Measurements from ENCODE around the gene PCP2. TPM values are rescaled to one million over a fixed set of nuclear protein-coding genes. Genes with fewer than 3 reads are reported as not detected.

Gene PCP2
- total and polyA plus RNA-seq, 2 donors (not counting 1 experiment from before 2014, with no cell fraction given) = 6.5 to 9.3 TPM

DNA sequence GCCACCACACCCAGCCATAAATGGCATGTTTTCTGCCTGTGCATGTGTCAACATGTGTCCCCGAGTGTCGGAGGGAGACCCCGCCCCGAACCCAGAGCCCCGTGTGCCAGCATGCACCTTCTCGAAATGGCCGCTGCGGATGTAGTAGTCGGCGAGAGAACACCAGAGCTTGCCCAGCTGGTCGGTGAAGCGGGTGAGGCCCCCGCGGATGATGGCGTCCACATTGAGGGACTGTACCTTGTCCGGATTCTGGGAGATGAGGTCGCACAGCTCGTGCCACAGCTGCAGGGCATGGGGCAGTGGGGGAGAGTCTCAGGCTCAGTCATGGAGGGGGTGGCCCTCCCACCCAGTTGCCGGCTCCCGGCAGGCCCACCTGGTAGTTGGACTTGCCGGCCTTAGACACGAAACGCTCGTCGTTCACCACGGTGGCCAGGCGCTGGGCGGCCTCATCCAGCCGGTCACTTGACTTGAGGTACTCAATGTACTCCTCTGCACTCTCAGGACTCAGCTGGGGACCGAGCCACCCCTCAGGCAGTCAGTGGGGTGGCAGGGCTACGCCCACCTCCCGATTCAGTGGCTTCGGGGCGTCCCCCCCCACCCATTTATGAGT, 7.7 kb downstream of the PCP2 start:
- ChIA-PET CTCF (interaction anchor here (1.0 kb wide), 1 partner anchor 58 kb away, joined by 3 read pairs; no protein-coding TSS in a partner anchor), POLR2A (interaction anchor here (0.7 to 1.5 kb wide), 2 partner anchors 10 to 30 kb away, joined by 3 to 4 read pairs; partner anchors contain the start of gene CAMSAP3)
- ATAC-seq (ENCODE audit: low read depth) = no peak
- Mint-ChIP-seq H3K27me3 (no peaks in the 10 kb centered on the region), H3K4me1 (peaks cover 34% of the 10 kb centered on the region), H3K27ac (no peak overlapping the region), H3K9me3 (ENCODE audit: insufficient read depth) (no peaks in the 10 kb centered on the region), H3K4me3 (no peak overlapping the region)
- Histone ChIP-seq H3K79me2 (ENCODE audit: control insufficient read depth, insufficient read depth, low read length) (peaks cover 49% of the 10 kb centered on the region), H3K4me1 (ENCODE audit: control insufficient read depth in 2 of 2, insufficient read depth in 2 of 2, low read length in 2 of 2) (peaks cover 18 to 31% of the 10 kb centered on the region in 2 donors), H3K27ac (ENCODE audit: low read length in 2 of 2) (no peak overlapping the region), H3K4me2 (replicated peaks; ENCODE audit: low read depth, low read length, poor library complexity, severe bottlenecking) (no peak overlapping the region), H3K4me3 (ENCODE audit: control extremely low read depth in 1 of 5, extremely low read depth in 1 of 5, insufficient read depth in 1 of 5, low read depth in 2 of 5, low read length in 4 of 5) (no peak overlapping the region), H3K9me3 (ENCODE audit: control extremely low read depth in 1 of 3, control insufficient read depth in 2 of 3, insufficient read depth in 1 of 3, low read length in 2 of 3) (peaks cover 0 to 3% (median 0%) of the 10 kb centered on the region in 3 donors), H2AFZ (ENCODE audit: insufficient read depth, low read depth, low read length, poor library complexity, severe bottlenecking) (no peak overlapping the region), H3K27me3 (replicated peaks in 1 of 4; ENCODE audit: control extremely low read depth in 1 of 4, control insufficient read depth in 3 of 4, insufficient read depth in 4 of 4, low read length in 3 of 4) (no peaks in the 10 kb centered on the region), H3K36me3 (replicated peaks in 1 of 2; ENCODE audit: control extremely low read depth in 1 of 2, control insufficient read depth in 1 of 2, extremely low read depth in 1 of 2, insufficient read depth in 2 of 2, low read length in 1 of 2) (peaks cover 5 to 68% of the 10 kb centered on the region in 2 experiments), H4K20me1 (ENCODE audit: control insufficient read depth, insufficient read depth, low read length, poor library complexity, severe bottlenecking) (peaks cover 41% of the 10 kb centered on the region), H3K9ac (ENCODE audit: low read length) (no peak overlapping the region)
- DNase-seq = no peak
- intact Hi-C loops (cut with micrococcal nuclease) = no loop called here
- TF ChIP-seq, protein P1, sequence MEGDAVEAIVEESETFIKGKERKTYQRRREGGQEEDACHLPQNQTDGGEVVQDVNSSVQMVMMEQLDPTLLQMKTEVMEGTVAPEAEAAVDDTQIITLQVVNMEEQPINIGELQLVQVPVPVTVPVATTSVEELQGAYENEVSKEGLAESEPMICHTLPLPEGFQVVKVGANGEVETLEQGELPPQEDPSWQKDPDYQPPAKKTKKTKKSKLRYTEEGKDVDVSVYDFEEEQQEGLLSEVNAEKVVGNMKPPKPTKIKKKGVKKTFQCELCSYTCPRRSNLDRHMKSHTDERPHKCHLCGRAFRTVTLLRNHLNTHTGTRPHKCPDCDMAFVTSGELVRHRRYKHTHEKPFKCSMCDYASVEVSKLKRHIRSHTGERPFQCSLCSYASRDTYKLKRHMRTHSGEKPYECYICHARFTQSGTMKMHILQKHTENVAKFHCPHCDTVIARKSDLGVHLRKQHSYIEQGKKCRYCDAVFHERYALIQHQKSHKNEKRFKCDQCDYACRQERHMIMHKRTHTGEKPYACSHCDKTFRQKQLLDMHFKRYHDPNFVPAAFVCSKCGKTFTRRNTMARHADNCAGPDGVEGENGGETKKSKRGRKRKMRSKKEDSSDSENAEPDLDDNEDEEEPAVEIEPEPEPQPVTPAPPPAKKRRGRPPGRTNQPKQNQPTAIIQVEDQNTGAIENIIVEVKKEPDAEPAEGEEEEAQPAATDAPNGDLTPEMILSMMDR (IDR thresholded peaks at IDR 0.05) = no peak
- TF ChIP-seq EZH2 (IDR thresholded peaks at IDR 0.05; ENCODE audit: borderline replicate concordance, insufficient read depth, low read depth, low read length, poor library complexity, severe bottlenecking) = no peak
- 96% methylated on average over 34 of the region's 34 CpGs for whole genome bisulfite sequencing (ENCODE audit: insufficient coverage)

DNA sequence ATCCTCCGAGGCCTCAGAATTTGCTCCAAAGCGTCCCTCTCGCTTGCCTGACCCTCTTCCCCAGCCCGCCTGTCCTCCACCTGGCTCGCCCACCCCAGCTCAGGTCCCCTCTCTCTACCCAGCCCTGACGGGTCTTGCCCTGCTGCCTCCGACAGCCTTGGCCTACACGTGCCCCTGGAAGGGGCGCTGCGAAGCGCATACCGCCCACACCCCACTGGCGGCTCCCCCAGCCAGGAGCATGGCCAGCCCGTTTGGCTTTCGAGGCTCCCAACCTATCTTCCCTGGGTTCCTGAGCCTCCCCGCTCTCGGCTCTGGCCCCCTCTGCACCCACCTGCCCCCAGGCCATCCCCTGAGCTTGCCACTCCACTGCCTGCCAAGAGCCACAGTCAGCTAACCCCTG, 8.7 kb downstream of the PCP2 start:
- H3K27ac Mint-ChIP-seq = no peak overlapping the region
- DNase-seq = no peak
- 97% methylated on average over 17 of the region's 17 CpGs for WGBS (ENCODE audit: insufficient coverage)

More for the DNA sequence above, 8.7 kb downstream of the PCP2 start:
- TF ChIP-seq, protein P1 (IDR thresholded peaks at IDR 0.05) = no peak
- no peak for TF ChIP-seq EZH2 (IDR thresholded peaks at IDR 0.05; ENCODE audit: borderline replicate concordance, insufficient read depth, low read depth, low read length, poor library complexity, severe bottlenecking)
- H3K9me3 Mint-ChIP-seq (ENCODE audit: insufficient read depth) = no peaks in the 10 kb centered on the region
- ChIA-PET CTCF (interaction anchor here (1.0 kb wide), 1 partner anchor 57 kb away, joined by 3 read pairs; no protein-coding TSS in a partner anchor), POLR2A (no interaction called here)
- H3K27ac ChIP-seq (ENCODE audit: low read length in 2 of 2) = no peak overlapping the region
- H3K27me3 Mint-ChIP-seq = no peaks in the 10 kb centered on the region
- H3K27me3 ChIP-seq (replicated peaks in 1 of 4; ENCODE audit: control extremely low read depth in 1 of 4, control insufficient read depth in 3 of 4, insufficient read depth in 4 of 4, low read length in 3 of 4) = no peaks in the 10 kb centered on the region
- H3K4me3 ChIP-seq (ENCODE audit: control extremely low read depth in 1 of 5, extremely low read depth in 1 of 5, insufficient read depth in 1 of 5, low read depth in 2 of 5, low read length in 4 of 5) = no peak overlapping the region
- no peak overlapping the region for H2AFZ ChIP-seq (ENCODE audit: insufficient read depth, low read depth, low read length, poor library complexity, severe bottlenecking)
- H3K9ac ChIP-seq (ENCODE audit: low read length) = no peak overlapping the region
- peaks cover 41% of the 10 kb centered on the region for H4K20me1 ChIP-seq (ENCODE audit: control insufficient read depth, insufficient read depth, low read length, poor library complexity, severe bottlenecking)
- H3K4me2 ChIP-seq (replicated peaks; ENCODE audit: low read depth, low read length, poor library complexity, severe bottlenecking) = no peak overlapping the region
- H3K4me1 Mint-ChIP-seq = peaks cover 26% of the 10 kb centered on the region
- peaks cover 0 to 3% (median 0%) of the 10 kb centered on the region in 3 donors for H3K9me3 ChIP-seq (ENCODE audit: control extremely low read depth in 1 of 3, control insufficient read depth in 2 of 3, insufficient read depth in 1 of 3, low read length in 2 of 3)
- peaks cover 38% of the 10 kb centered on the region for H3K79me2 ChIP-seq (ENCODE audit: control insufficient read depth, insufficient read depth, low read length)
- no peak overlapping the region for H3K4me3 Mint-ChIP-seq
- H3K4me1 ChIP-seq (ENCODE audit: control insufficient read depth in 2 of 2, insufficient read depth in 2 of 2, low read length in 2 of 2) = peaks cover 9 to 21% of the 10 kb centered on the region in 2 donors
- ATAC-seq (ENCODE audit: low read depth) = no peak
- intact Hi-C loops (cut with micrococcal nuclease) = no loop called here
- H3K36me3 ChIP-seq (replicated peaks in 1 of 2; ENCODE audit: control extremely low read depth in 1 of 2, control insufficient read depth in 1 of 2, extremely low read depth in 1 of 2, insufficient read depth in 2 of 2, low read length in 1 of 2) = peaks cover 5 to 78% of the 10 kb centered on the region in 2 experiments
